Caco-2 (cell line): ENCODE results near the gene C5AR1. TPM values are rescaled to one million over a fixed set of nuclear protein-coding genes. Genes with fewer than 3 reads are reported as not detected.

ENCODE experiments used
- BruUV-seq: library from RNA; stranded (reverse); fragments of 400-500 nt; replicated peaks from 2 replicates; lab custom pipeline; 2021; lab: Mats Ljungman, UMichigan
- CTCF ChIA-PET: fragments of 300-600 bp; sonication (Branson Sonifier 250); formaldehyde crosslinking; loops from one replicate; lab custom pipeline; 2022; ENCODE audit warnings: antibody characterized with exemption; lab: Charles Lee
- POLR2A ChIA-PET: fragments of 300-600 bp; sonication (Branson Sonifier 250); formaldehyde crosslinking; loops from one replicate; lab custom pipeline; 2022; ENCODE audit warnings: antibody characterized with exemption; lab: Charles Lee
- DNase-seq, 2 experiments: peaks; one replicate each; pipeline versions ENCODE4 v3.0.0 to v3.0.0-alpha.2; 2020 to 2022
- H3K27me3 ChIP-seq: replicated peaks from 2 replicates; pipeline ENCODE4 v1.6.0; 2011; ENCODE audit warnings: low read length; ENCODE audit not compliant: control insufficient read depth, insufficient read depth
- H3K36me3 ChIP-seq: 2 replicates; pipeline ENCODE4 v1.5.1; 2011; ENCODE audit warnings: low read length; ENCODE audit not compliant: control insufficient read depth, insufficient read depth
- H3K4me1 ChIP-seq: fragments of 250-450 bp; sonication (Bioruptor Pico); 2 replicates; pipeline ENCODE4 v1.5.1; 2020; ENCODE audit warnings: mild to moderate bottlenecking
- H3K4me3 ChIP-seq: 2 replicates; pipeline ENCODE4 v1.5.1; 2011; ENCODE audit warnings: low read depth, mild to moderate bottlenecking, control low read depth, low read length
- H3K9me3 ChIP-seq: fragments of 250-450 bp; sonication (Bioruptor Pico); 2 replicates; pipeline ENCODE4 v1.5.1; 2020; ENCODE audit warnings: mild to moderate bottlenecking, moderate library complexity
- H3K27ac Mint-ChIP-seq: one replicate; pipeline ENCODE4 v1.8.0; 2022; ENCODE audit warnings: mixed read lengths; ENCODE audit not compliant: unreplicated experiment
- H3K27me3 Mint-ChIP-seq: one replicate; pipeline ENCODE4 v1.8.0; 2022; ENCODE audit warnings: mixed read lengths; ENCODE audit not compliant: insufficient read depth, unreplicated experiment
- H3K36me3 Mint-ChIP-seq: one replicate; pipeline ENCODE4 v1.8.0; 2022; ENCODE audit warnings: mild to moderate bottlenecking, mixed read lengths; ENCODE audit not compliant: insufficient read depth, unreplicated experiment
- H3K4me1 Mint-ChIP-seq: one replicate; pipeline ENCODE4 v1.8.0; 2022; ENCODE audit warnings: low read depth, mixed read lengths; ENCODE audit not compliant: unreplicated experiment
- H3K4me3 Mint-ChIP-seq: one replicate; pipeline ENCODE4 v1.8.0; 2022; ENCODE audit warnings: mild to moderate bottlenecking, moderate library complexity, mixed read lengths; ENCODE audit not compliant: unreplicated experiment
- H3K9me3 Mint-ChIP-seq: one replicate; pipeline ENCODE4 v1.8.0; 2022; ENCODE audit warnings: mixed read lengths; ENCODE audit not compliant: unreplicated experiment
- intact Hi-C: fragments of 100-400 bp; cut with micrococcal nuclease; formaldehyde crosslinking; loops from one replicate; pipeline ENCODE4 v1.10.0; 2022; ENCODE audit not compliant: unreplicated experiment
- total RNA-seq: library from RNA; stranded (reverse); gene quantifications from 2 replicates; pipeline ENCODE4 v1.2.3, GENCODE V29; 2022
- TF ChIP-seq, protein P1 (sequence below), 2 experiments: fragments of 200-600 bp in 1 of 2; IDR thresholded peaks; 1 replicate in 1 of 2; 2 replicates in 1 of 2; pipeline versions ENCODE4 v1.5.1 to v1.8.0; 2011 to 2022; ENCODE audit warnings: antibody characterized with exemption in 1 of 2, control low read depth in 1 of 2, inconsistent platforms in 1 of 2, low read depth in 1 of 2, low read length in 1 of 2, mild to moderate bottlenecking in 1 of 2, moderate library complexity in 1 of 2; ENCODE audit not compliant: insufficient read depth in 1 of 2, severe bottlenecking in 1 of 2, unreplicated experiment in 1 of 2

C5AR1 gene
- total RNA-seq, 1 experiment from 2014 or later = 0.48 TPM

DNA sequence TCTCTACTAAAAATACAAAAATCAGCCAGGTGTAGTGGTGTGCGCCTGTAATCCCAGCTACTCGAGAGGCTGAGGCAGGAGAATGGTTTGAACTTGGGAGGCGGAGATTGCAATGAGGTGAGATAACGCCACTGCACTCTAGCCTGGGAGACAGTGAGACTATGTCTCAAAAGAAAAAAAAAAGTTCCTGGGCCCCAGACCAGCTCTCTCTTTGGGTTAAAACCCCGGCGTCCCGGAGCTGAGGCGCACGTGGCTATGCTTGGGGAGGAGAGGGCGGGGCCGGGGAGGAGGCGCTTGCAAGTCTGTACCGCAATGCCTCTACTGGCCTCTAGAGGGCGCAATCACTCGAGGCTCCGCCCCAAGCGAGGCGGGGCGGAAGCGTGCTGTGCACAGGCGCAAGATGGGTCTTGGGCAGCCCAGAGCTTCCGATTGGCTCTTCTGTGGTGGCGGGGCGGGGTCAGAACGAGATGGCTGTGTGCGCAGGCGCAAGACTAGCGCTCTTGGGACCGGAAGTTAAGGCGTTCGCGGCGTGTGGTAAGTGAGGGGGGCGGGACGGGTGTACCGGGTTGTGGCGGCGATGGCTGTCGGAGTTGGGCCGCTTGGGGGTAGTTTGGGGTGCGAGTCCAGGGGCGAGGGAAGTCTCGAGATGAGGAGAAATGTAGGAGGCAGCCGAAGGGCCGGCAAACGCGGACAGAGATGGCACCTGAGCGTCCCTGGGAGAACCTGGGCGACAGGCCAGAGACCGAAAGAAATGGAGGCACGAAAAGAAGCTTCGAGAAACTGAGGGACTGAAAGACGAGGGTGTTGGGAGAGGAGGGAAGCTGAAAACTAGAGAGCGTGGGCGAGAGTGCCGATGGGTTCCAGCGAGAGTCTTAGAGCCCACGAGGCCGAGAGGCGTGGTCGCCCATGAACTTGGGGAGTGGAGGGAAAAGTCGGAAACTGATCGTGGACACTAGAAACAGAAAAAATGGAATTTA is 39.4 kb downstream of the C5AR1 start, which contains the start of gene DHX34:
TSS of gene DHX34 (plus strand) at position 497 of the 977 bp plus-strand sequence. CDS start 3,716 bp downstream, outside the sequence.
- ChIA-PET POLR2A (interaction anchor here (0.6 to 1.7 kb wide), 13 partner anchors 8 to 236 kb away, joined by 3 to 33 read pairs (median 5); partner anchors contain the start of genes CCDC9, INAFM1 and ZC3H4), CTCF (interaction anchor here (0.5 to 1.9 kb wide), 42 partner anchors 8 to 992 kb away, joined by 3 to 30 read pairs (median 4); partner anchors contain the start of genes C5AR2, CCDC9, INAFM1 and NAPA)
- TF ChIP-seq, protein P1, sequence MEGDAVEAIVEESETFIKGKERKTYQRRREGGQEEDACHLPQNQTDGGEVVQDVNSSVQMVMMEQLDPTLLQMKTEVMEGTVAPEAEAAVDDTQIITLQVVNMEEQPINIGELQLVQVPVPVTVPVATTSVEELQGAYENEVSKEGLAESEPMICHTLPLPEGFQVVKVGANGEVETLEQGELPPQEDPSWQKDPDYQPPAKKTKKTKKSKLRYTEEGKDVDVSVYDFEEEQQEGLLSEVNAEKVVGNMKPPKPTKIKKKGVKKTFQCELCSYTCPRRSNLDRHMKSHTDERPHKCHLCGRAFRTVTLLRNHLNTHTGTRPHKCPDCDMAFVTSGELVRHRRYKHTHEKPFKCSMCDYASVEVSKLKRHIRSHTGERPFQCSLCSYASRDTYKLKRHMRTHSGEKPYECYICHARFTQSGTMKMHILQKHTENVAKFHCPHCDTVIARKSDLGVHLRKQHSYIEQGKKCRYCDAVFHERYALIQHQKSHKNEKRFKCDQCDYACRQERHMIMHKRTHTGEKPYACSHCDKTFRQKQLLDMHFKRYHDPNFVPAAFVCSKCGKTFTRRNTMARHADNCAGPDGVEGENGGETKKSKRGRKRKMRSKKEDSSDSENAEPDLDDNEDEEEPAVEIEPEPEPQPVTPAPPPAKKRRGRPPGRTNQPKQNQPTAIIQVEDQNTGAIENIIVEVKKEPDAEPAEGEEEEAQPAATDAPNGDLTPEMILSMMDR (IDR thresholded peaks at IDR 0.05; ENCODE audit: insufficient read depth in 1 of 2, low read depth in 1 of 2, low read length in 1 of 2, severe bottlenecking in 1 of 2, unreplicated experiment in 1 of 2) = peak; percentile 97 to 98
- Histone ChIP-seq H3K36me3 (no peaks in the 10 kb centered on the region; the same call in 1 of the 2 replicates), H3K27me3 (no peaks in the 10 kb centered on the region), H3K4me1 (no peaks in the 10 kb centered on the region), H3K9me3 (no peaks in the 10 kb centered on the region), H3K4me3 (peak within 1 kb of the TSS; percentile 86)
- peaks cover 44% of the 10 kb centered on the region for H3K36me3 Mint-ChIP-seq
- DNase-seq = peak; percentile 99
- peak within 1 kb of the TSS; percentile 88 for H3K27ac Mint-ChIP-seq
- H3K27me3 Mint-ChIP-seq = no peaks in the 10 kb centered on the region
- no TSS peak for BruUV-seq
- H3K4me1 Mint-ChIP-seq = peaks cover 27% of the 10 kb centered on the region
- H3K9me3 Mint-ChIP-seq = no peaks in the 10 kb centered on the region
- intact Hi-C loops = loop anchor here (1.0 to 10.0 kb wide), 3 partner anchors 34 to 76 kb away; no protein-coding TSS in a partner anchor
- peak within 1 kb of the TSS; percentile 95 for H3K4me3 Mint-ChIP-seq

DNA sequence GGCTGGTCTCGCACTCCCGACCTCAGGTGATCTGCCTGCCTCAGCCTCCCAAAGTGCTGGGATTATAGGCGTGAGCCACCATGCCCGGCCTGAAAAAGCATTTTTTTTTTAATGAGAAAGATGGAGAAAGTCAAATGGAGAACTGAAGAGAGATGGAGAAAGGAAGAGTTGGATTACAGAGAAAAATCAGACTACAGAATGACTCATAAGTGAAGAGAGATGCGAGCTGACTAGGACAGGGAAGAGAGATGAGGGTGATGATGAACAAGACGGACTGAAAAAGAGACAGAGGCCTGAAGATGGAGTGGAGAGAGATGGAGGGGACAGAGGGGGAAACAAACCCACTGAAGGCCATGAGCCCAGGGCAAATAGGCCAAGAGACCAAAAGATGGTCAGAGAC is 41.0 kb downstream of the C5AR1 start:
- no TSS peak for BruUV-seq
- POLR2A ChIA-PET = no interaction called here

DNA sequence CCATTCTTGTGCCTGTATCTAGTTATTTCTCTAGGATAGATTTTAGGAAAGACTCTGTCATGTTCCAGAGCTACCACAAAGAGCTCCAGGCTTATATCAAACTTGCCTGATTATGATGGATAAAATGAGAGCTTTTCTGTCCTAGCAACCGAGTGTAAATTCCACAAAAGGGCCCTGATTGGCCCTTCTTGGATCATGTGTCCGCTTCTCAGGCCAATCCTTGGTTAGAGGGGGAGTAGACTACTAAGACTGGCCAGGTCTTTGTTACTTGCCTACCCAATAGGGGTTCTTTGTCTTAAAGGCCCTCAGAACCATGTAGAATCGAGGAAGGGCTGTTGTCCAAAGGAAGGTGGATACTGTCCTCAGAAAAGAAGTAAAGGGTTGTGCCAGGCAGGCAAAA is 41.9 kb downstream of the C5AR1 start:
- ChIA-PET CTCF (no interaction called here), POLR2A (no interaction called here)
- Histone ChIP-seq H3K4me3 (no peak overlapping the region), H3K36me3 (peaks cover 4% of the 10 kb centered on the region), H3K27me3 (no peaks in the 10 kb centered on the region), H3K4me1 (no peaks in the 10 kb centered on the region), H3K9me3 (no peaks in the 10 kb centered on the region)
- TF ChIP-seq, protein P1 (IDR thresholded peaks at IDR 0.05; ENCODE audit: insufficient read depth in 1 of 2, low read depth in 1 of 2, low read length in 1 of 2, severe bottlenecking in 1 of 2, unreplicated experiment in 1 of 2) = no peak
- no peaks in the 10 kb centered on the region for H3K27me3 Mint-ChIP-seq
- peaks cover 67% of the 10 kb centered on the region for H3K36me3 Mint-ChIP-seq
- H3K27ac Mint-ChIP-seq = no peak overlapping the region
- DNase-seq = no peak
- H3K4me1 Mint-ChIP-seq = peaks cover 27% of the 10 kb centered on the region
- no peak overlapping the region for H3K4me3 Mint-ChIP-seq
- no TSS peak for BruUV-seq
- no peaks in the 10 kb centered on the region for H3K9me3 Mint-ChIP-seq
- intact Hi-C loops = no loop called here

More for the DNA sequence above, 41.0 kb downstream of the C5AR1 start:
- no peaks in the 10 kb centered on the region for H3K9me3 ChIP-seq
- H3K4me3 ChIP-seq = no peak overlapping the region
- Mint-ChIP-seq H3K4me1 (peaks cover 27% of the 10 kb centered on the region), H3K9me3 (no peaks in the 10 kb centered on the region), H3K36me3 (peaks cover 58% of the 10 kb centered on the region), H3K27ac (no peak overlapping the region), H3K4me3 (no peak overlapping the region), H3K27me3 (no peaks in the 10 kb centered on the region)
- H3K27me3 ChIP-seq = no peaks in the 10 kb centered on the region
- peaks cover 4% of the 10 kb centered on the region for H3K36me3 ChIP-seq
- no peak for DNase-seq
- intact Hi-C loops = no loop called here
- H3K4me1 ChIP-seq = no peaks in the 10 kb centered on the region
- TF ChIP-seq, protein P1 (IDR thresholded peaks at IDR 0.05; ENCODE audit: insufficient read depth in 1 of 2, low read depth in 1 of 2, low read length in 1 of 2, severe bottlenecking in 1 of 2, unreplicated experiment in 1 of 2) = no peak
- CTCF ChIA-PET = interaction anchor here (0.5 to 1.9 kb wide), 2 partner anchors 43 to 86 kb away, joined by 3 to 7 read pairs; no protein-coding TSS in a partner anchor
